Subcutaneous abdominal adipose tissue (tissue), 5 donors: ENCODE data around the gene ZNF23.
"Not testable (repeated sequence)": the region's sequence is repeated elsewhere in the genome, so short reads cannot be mapped to it uniquely, and the experiment has no call there.

Source experiments
- H3K27ac ChIP-seq: one replicate; pipeline ENCODE4 v1.7.0; 2013; ENCODE audit warnings: low read depth, mild to moderate bottlenecking, inconsistent platforms, low read length, moderate library complexity
- H3K27me3 ChIP-seq, 5 donors: one replicate each; pipeline ENCODE4 v1.7.0; 2013; ENCODE audit warnings: low read length in 5 of 5, inconsistent platforms in 1 of 5; ENCODE audit not compliant: control insufficient read depth in 5 of 5, insufficient read depth in 4 of 5
- H3K36me3 ChIP-seq, 5 donors: one replicate each; pipeline ENCODE4 v1.7.0; 2013; ENCODE audit warnings: low read length in 5 of 5; ENCODE audit not compliant: control insufficient read depth in 5 of 5, insufficient read depth in 5 of 5
- H3K4me1 ChIP-seq, 5 donors: one replicate each; pipeline ENCODE4 v1.7.0; 2013; ENCODE audit warnings: low read length in 5 of 5, mild to moderate bottlenecking in 3 of 5, moderate library complexity in 1 of 5; ENCODE audit not compliant: control insufficient read depth in 5 of 5, insufficient read depth in 5 of 5
- H3K4me3 ChIP-seq, 5 donors: one replicate each; pipeline ENCODE4 v1.7.0; 2013; ENCODE audit warnings: low read length in 5 of 5, low read depth in 1 of 5
- H3K9ac ChIP-seq, 5 donors: one replicate each; pipeline ENCODE4 v1.7.0; 2013; ENCODE audit warnings: low read length in 5 of 5, mild to moderate bottlenecking in 4 of 5, moderate library complexity in 3 of 5
- H3K9me3 ChIP-seq, 5 donors: one replicate each; pipeline ENCODE4 v1.7.0; 2013; ENCODE audit warnings: low read length in 5 of 5; ENCODE audit not compliant: control insufficient read depth in 5 of 5
- donor health status: healthy.
- donor health status: healthy.
- donor health status: healthy.
- donor health status: healthy.
- donor health status: healthy.

Gene ZNF23

GRCh38 chr16:71461686-71462648 lies at the start of gene ZNF23:
Gene ZNF23 (minus strand): TSS chr16:71462247. CDS start chr16:71456796, 5,451 bp downstream.
- H3K4me1 ChIP-seq = peaks cover 3 to 22% (median 19%) of the 10 kb centered on the region in 5 donors
- H3K9me3 ChIP-seq = no peaks in the 10 kb centered on the region
- peak within 1 kb of the TSS; percentile 84 to 100 (median 97) for H3K4me3 ChIP-seq

DNA sequence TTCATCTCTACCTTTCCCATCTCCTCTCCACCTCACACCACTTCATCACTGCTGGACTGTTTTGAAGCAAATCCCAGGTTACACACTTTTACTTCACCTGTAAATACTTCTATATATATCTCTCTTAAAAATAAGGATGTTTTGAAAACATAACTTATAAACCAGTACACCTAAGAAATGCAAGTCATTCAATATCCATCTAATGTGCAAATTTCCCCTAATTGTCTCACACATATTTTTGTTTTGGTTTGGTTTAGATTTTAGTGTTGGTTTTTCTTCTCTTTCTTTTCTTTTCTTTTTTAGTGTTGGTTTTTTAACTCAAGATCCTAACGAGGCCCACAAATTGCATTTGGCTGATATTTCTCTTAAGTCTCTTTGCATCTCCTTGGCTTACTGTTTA lies 45.0 kb upstream of the ZNF23 start:
- no peak overlapping the region for H3K4me3 ChIP-seq
- no peak overlapping the region for H3K27ac ChIP-seq

More at GRCh38 chr16:71461686-71462648, at the start of gene ZNF23:
- H3K36me3 ChIP-seq = no peaks in the 10 kb centered on the region
- H3K27me3 ChIP-seq = no peaks in the 10 kb centered on the region
- H3K27ac ChIP-seq = peak within 1 kb of the TSS; percentile 68
- peak within 1 kb of the TSS; percentile 79 to 100 (median 91) for H3K9ac ChIP-seq

GRCh38 chr16:71504901-71505300 lies 42.9 kb upstream of the ZNF23 start:
- Histone ChIP-seq H3K4me3 (no peak overlapping the region), H3K27ac (no peak overlapping the region), H3K9me3 (no peaks in the 10 kb centered on the region), H3K9ac (no peak overlapping the region), H3K27me3 (no peaks in the 10 kb centered on the region), H3K36me3 (no peaks in the 10 kb centered on the region), H3K4me1 (no peaks in the 10 kb centered on the region)

More for the DNA sequence above, 45.0 kb upstream of the ZNF23 start:
- no peaks in the 10 kb centered on the region for H3K27me3 ChIP-seq
- H3K4me1 ChIP-seq = no peaks in the 10 kb centered on the region
- H3K36me3 ChIP-seq = no peaks in the 10 kb centered on the region
- no peaks in the 10 kb centered on the region for H3K9me3 ChIP-seq
- no peak overlapping the region for H3K9ac ChIP-seq

- H3K4me1 ChIP-seq, H3K27ac ChIP-seq, H3K4me3 ChIP-seq, H3K9me3 ChIP-seq, H3K27me3 ChIP-seq, H3K9ac ChIP-seq, H3K36me3 ChIP-seq: not testable (repeated sequence)
Measured at GRCh38 chr16:71504051-71504450, 42.0 kb upstream of the ZNF23 start.

GRCh38 chr16:71501547-71501946 lies 39.5 kb upstream of the ZNF23 start:
- Histone ChIP-seq H3K9ac (no peak overlapping the region), H3K4me1 (no peaks in the 10 kb centered on the region), H3K36me3 (no peaks in the 10 kb centered on the region), H3K9me3 (no peaks in the 10 kb centered on the region), H3K27me3 (no peaks in the 10 kb centered on the region), H3K4me3 (no peak overlapping the region), H3K27ac (no peak overlapping the region)

GRCh38 chr16:71500964-71501363 lies 38.9 kb upstream of the ZNF23 start:
- H3K9ac ChIP-seq = no peak overlapping the region
- H3K4me3 ChIP-seq = no peak overlapping the region
- no peaks in the 10 kb centered on the region for H3K27me3 ChIP-seq
- H3K36me3 ChIP-seq = no peaks in the 10 kb centered on the region
- H3K4me1 ChIP-seq = no peaks in the 10 kb centered on the region
- no peak overlapping the region for H3K27ac ChIP-seq
- no peaks in the 10 kb centered on the region for H3K9me3 ChIP-seq

- H3K9ac ChIP-seq = no peak overlapping the region
- H3K27me3 ChIP-seq = no peaks in the 10 kb centered on the region
- H3K36me3 ChIP-seq = no peaks in the 10 kb centered on the region
- H3K4me1 ChIP-seq = no peaks in the 10 kb centered on the region
- H3K27ac ChIP-seq = no peak overlapping the region
- H3K4me3 ChIP-seq = no peak overlapping the region
- no peaks in the 10 kb centered on the region for H3K9me3 ChIP-seq
Measured at GRCh38 chr16:71499775-71500364, 37.8 kb upstream of the ZNF23 start.

- H3K4me3 ChIP-seq = no peak overlapping the region
- H3K36me3 ChIP-seq = no peaks in the 10 kb centered on the region
- no peaks in the 10 kb centered on the region for H3K9me3 ChIP-seq
- no peaks in the 10 kb centered on the region for H3K4me1 ChIP-seq
- no peak overlapping the region for H3K9ac ChIP-seq
- H3K27ac ChIP-seq = no peak overlapping the region
- no peaks in the 10 kb centered on the region for H3K27me3 ChIP-seq
Measured at GRCh38 chr16:71498031-71498430, 36.0 kb upstream of the ZNF23 start.

DNA sequence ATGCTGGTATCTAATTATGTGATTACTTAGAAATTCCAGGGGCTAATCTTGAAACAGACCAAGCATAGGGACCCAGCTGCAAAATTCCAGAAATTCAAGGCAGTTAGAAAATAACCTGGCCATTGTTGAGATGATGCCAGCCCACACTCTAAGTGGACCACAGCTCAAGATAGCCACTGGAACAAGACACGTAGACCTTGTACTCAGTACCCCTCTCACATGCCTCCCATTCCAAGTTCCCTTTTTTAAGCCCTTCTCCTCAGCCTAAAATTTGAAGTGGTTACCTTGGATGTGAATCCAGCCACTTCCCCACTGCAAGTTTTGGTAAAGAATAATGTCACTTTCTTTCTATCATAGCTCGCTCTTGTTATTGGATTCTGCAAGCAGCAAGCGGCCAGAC lies 31.2 kb upstream of the ZNF23 start:
- H3K27ac ChIP-seq = no peak overlapping the region
- no peak overlapping the region for H3K9ac ChIP-seq
- no peaks in the 10 kb centered on the region for H3K27me3 ChIP-seq
- H3K4me1 ChIP-seq = no peaks in the 10 kb centered on the region
- H3K4me3 ChIP-seq = no peak overlapping the region
- H3K36me3 ChIP-seq = no peaks in the 10 kb centered on the region
- no peaks in the 10 kb centered on the region for H3K9me3 ChIP-seq

- Histone ChIP-seq H3K27me3 (no peaks in the 10 kb centered on the region), H3K9me3 (no peaks in the 10 kb centered on the region), H3K9ac (no peak overlapping the region), H3K36me3 (no peaks in the 10 kb centered on the region), H3K27ac (no peak overlapping the region), H3K4me3 (no peak overlapping the region), H3K4me1 (no peaks in the 10 kb centered on the region)
Measured at GRCh38 chr16:71492786-71493185, 30.7 kb upstream of the ZNF23 start.
